Lower lobe of right lung (tissue), 2 donors: ENCODE measurements around the gene FBXL13. TPM values are rescaled to one million over a fixed set of nuclear protein-coding genes. Genes with fewer than 3 reads are reported as not detected.

Source experiments
- ATAC-seq, 2 donors: fragments of 200-7000 bp; cut with Tn5 transposase; one replicate each; pipeline ENCODE4 v1.9.1; 2020 to 2022; ENCODE audit warnings: mild to moderate bottlenecking in 2 of 2, moderate library complexity in 2 of 2
- DNase-seq: peaks from one replicate; pipeline ENCODE4 v3.0.0-alpha.2; 2020
- H3K27ac ChIP-seq: fragments of 200-600 bp; one replicate; pipeline ENCODE4 v1.8.0; 2022
- H3K27me3 ChIP-seq: fragments of 200-600 bp; one replicate; pipeline ENCODE4 v1.8.0; 2022; ENCODE audit warnings: low read depth
- H3K36me3 ChIP-seq: fragments of 200-600 bp; one replicate; pipeline ENCODE4 v1.8.0; 2022; ENCODE audit warnings: mild to moderate bottlenecking
- H3K4me1 ChIP-seq: fragments of 200-600 bp; one replicate; pipeline ENCODE4 v1.8.0; 2022
- H3K4me3 ChIP-seq: fragments of 200-600 bp; one replicate; pipeline ENCODE4 v1.8.0; 2022; ENCODE audit warnings: mild to moderate bottlenecking
- H3K9me3 ChIP-seq: fragments of 200-600 bp; one replicate; pipeline ENCODE4 v1.8.0; 2022
- intact Hi-C: fragments of 100-400 bp; cut with DNase I; formaldehyde crosslinking; loops from one replicate; pipeline ENCODE4 v1.11.0; 2022
- total RNA-seq: library from RNA; stranded (reverse); fragmentation: NEBNext Ultra II Directional; extraction: Animal tissue kit (Norgen Biotek cat#: 25700); gene quantifications from one replicate; pipeline ENCODE4 v1.2.1, GENCODE V29; 2021
- TF ChIP-seq, protein P1 (sequence below): fragments of 200-600 bp; IDR thresholded peaks from one replicate; pipeline ENCODE4 v1.8.0; 2022; ENCODE audit warnings: antibody characterized with exemption, mild to moderate bottlenecking
- donor health status: DM: no; HTN: yes; CAD: no; lungs with severe emphysema.

FBXL13 gene
- total RNA-seq, 1 donor from 2014 or later = 3.4 TPM

DNA sequence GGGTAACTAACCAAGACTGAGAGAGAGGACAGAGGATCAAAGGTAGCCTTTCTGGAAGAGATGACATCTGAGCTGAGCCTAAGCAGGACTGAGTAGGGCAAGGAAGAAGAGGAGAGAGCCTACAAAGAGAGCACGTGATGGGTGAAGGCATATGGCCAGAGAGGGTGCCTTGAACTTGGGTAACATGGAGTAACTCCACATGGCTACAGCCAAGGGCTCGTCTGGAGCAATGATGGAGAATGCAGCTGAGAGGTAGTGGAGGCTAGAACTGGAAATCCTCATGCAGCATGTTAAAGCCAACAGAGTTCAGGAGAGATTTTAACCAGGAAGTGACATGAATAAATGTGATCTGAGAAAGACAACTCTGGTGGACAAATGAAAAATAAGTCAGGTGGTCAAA, 84.0 kb downstream of the FBXL13 start:
- Histone ChIP-seq H3K36me3 (no peaks in the 10 kb centered on the region), H3K4me3 (no peak overlapping the region), H3K27ac (no peak overlapping the region), H3K9me3 (no peaks in the 10 kb centered on the region), H3K27me3 (no peaks in the 10 kb centered on the region), H3K4me1 (peaks cover 32% of the 10 kb centered on the region)
- intact Hi-C loops = no loop called here
- ATAC-seq = no peak
- TF ChIP-seq, protein P1, sequence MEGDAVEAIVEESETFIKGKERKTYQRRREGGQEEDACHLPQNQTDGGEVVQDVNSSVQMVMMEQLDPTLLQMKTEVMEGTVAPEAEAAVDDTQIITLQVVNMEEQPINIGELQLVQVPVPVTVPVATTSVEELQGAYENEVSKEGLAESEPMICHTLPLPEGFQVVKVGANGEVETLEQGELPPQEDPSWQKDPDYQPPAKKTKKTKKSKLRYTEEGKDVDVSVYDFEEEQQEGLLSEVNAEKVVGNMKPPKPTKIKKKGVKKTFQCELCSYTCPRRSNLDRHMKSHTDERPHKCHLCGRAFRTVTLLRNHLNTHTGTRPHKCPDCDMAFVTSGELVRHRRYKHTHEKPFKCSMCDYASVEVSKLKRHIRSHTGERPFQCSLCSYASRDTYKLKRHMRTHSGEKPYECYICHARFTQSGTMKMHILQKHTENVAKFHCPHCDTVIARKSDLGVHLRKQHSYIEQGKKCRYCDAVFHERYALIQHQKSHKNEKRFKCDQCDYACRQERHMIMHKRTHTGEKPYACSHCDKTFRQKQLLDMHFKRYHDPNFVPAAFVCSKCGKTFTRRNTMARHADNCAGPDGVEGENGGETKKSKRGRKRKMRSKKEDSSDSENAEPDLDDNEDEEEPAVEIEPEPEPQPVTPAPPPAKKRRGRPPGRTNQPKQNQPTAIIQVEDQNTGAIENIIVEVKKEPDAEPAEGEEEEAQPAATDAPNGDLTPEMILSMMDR = no peak
- no peak for DNase-seq

DNA sequence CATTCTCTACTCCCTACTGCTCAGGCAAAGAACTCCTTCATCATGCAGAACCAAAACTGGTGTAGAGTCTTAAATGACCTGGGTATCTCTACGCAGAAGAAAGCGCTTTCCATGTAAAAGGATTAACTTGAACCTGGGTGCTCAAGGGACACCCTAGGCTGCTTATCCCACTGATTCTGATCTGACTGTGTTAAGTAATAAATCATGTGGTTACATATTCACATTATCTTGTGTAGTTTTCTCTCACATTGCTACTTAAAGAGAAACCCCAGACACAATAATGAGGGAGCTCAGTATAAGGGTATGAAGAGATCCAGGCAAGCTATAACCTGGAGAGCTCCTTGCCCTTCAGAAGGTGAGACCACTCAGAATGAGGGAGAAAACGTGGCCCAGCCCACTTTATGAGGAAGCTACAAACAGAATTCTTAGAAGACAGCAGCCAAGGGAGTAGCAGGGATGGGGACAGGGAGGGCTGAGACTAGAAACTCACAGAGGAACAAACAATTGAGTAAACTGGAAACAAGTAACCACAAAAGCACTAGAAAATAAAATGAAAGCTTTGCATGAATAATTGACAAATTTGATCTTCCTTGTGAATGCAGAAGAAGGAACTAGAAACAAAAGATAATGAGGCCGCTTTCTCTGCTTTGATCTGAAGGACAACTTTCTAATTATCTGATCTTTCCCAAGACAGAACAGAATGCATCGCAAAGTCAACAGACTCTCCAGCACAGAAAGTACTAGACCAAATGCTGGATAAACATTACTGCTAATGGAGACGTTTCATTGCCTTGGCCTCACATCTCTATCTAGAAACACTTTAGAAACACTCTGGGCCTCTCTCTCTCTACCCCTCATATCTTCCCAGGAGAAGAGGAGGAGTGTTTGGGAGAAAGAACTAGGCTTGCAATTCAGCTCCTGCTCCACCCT, 85.7 kb downstream of the FBXL13 start:
- H3K4me3 ChIP-seq = no peak overlapping the region
- H3K9me3 ChIP-seq = no peaks in the 10 kb centered on the region
- ATAC-seq = peak in 1 of 2 donors; percentile 23
- no peaks in the 10 kb centered on the region for H3K27me3 ChIP-seq
- no peaks in the 10 kb centered on the region for H3K36me3 ChIP-seq
- intact Hi-C loops = no loop called here
- TF ChIP-seq, protein P1 = no peak
- peaks cover 32% of the 10 kb centered on the region for H3K4me1 ChIP-seq
- no peak for DNase-seq
- H3K27ac ChIP-seq = no peak overlapping the region

DNA sequence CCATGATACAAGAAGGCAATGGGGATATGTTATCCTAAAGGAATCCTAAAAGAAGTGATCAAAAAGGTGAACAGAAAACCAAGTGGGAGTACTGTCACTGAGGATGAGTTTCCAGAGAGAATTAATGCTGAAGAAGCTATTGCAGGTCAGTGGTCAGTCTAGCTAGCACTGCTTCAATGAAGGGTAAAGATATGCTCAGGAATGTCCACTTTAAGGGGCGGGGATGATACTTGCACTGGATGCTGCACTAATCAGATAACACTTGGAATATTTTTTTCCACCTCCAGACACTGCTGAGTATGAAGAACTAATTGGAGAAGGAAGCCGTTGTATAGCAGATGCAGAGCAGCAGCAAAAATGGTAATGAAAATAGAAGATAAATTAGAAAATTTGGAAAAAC, 86.5 kb downstream of the FBXL13 start:
- Histone ChIP-seq H3K36me3 (no peaks in the 10 kb centered on the region), H3K4me1 (peaks cover 28% of the 10 kb centered on the region), H3K27ac (no peak overlapping the region), H3K9me3 (no peaks in the 10 kb centered on the region), H3K4me3 (no peak overlapping the region), H3K27me3 (no peaks in the 10 kb centered on the region)
- ATAC-seq (no peak), DNase-seq (no peak)
- TF ChIP-seq, protein P1 = no peak
- intact Hi-C loops = no loop called here

DNA sequence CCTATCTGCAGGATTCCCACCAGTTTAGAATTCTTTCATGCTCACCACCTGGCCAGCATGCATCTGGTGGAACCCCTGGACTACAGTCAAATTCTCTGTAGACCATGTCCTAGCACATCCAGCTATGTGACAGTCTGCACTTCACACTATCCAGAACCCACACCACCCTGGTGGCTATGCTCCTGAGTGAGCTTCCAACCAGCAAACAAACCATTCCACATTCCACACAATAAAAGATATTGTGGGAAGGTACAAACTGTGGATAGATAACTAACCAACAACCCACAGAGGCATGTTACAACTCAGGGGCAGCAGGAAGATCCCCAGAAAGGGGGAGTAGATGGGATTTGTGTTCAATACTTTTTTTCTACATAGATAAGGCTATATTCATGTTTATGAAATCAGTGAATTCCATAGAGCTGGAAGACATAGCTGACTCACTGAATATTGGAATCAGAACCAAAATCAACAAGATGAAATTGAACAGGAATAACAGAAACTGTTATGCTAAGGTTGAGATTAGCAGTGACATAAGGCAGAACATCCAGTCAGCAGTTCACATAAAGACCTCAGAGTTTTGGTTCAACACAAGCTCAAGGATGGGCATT, 89.3 kb downstream of the FBXL13 start:
- intact Hi-C loops = no loop called here
- TF ChIP-seq, protein P1 = no peak
- H3K4me1 ChIP-seq = peaks cover under 1% of the 10 kb centered on the region
- H3K9me3 ChIP-seq = no peaks in the 10 kb centered on the region
- H3K27ac ChIP-seq = no peak overlapping the region
- ATAC-seq (no peak), DNase-seq (no peak)
- H3K27me3 ChIP-seq = no peaks in the 10 kb centered on the region
- H3K4me3 ChIP-seq = no peak overlapping the region
- H3K36me3 ChIP-seq = no peaks in the 10 kb centered on the region

DNA sequence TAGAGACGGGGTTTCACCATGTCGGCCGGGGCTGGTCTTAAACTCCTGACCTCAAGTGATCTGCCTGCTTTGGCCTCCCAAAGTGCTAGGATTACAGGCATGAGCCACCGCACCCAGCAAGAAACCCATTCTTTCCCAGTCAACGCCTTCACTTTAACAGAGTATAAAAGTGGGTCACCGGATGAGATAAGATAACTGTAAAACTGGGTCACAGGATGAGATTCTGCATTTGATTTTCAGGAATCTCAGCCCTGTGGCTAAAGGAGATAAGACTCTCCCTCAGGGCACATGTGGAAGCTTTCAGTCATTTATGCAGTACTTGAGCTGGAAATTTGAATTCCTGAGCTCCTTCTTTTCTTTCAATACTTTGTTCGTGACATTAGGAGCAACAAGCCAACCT, 91.0 kb downstream of the FBXL13 start:
- Histone ChIP-seq H3K9me3 (peaks cover 5% of the 10 kb centered on the region), H3K27me3 (no peaks in the 10 kb centered on the region), H3K36me3 (no peaks in the 10 kb centered on the region), H3K4me1 (no peaks in the 10 kb centered on the region), H3K4me3 (no peak overlapping the region), H3K27ac (no peak overlapping the region)
- DNase-seq (no peak), ATAC-seq (no peak)
- TF ChIP-seq, protein P1 = no peak
- intact Hi-C loops = no loop called here
